ENCODE data around the gene ZNF385B. TPM values are rescaled to one million over a fixed set of nuclear protein-coding genes. Genes with fewer than 3 reads are reported as not detected.

The ZNF385B gene
- polyA plus RNA-seq, 1 donor (not counting 4 experiments of a cell fraction or from before 2014, with no cell fraction given) = 0.17 TPM

DNA sequence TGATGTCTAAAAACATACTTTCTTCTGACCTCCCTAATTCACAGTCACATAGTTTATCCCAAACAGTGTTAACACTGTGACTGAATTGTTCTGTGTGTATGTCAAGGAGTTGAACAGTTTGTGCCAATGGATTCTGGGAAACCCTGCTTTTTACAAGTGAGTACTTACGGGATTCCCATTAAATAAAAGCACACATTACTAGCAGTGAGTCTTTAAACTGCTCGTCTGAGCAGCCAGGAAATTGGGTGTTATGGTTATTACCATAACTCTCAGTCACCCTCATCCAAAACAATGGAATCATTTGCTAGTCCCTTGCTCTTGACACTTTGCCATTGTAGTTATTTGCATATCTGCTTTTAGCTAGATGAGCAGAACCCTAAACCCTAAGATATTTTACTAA lies 209.1 kb downstream of the ZNF385B start:
- TF ChIP-seq, protein P1, sequence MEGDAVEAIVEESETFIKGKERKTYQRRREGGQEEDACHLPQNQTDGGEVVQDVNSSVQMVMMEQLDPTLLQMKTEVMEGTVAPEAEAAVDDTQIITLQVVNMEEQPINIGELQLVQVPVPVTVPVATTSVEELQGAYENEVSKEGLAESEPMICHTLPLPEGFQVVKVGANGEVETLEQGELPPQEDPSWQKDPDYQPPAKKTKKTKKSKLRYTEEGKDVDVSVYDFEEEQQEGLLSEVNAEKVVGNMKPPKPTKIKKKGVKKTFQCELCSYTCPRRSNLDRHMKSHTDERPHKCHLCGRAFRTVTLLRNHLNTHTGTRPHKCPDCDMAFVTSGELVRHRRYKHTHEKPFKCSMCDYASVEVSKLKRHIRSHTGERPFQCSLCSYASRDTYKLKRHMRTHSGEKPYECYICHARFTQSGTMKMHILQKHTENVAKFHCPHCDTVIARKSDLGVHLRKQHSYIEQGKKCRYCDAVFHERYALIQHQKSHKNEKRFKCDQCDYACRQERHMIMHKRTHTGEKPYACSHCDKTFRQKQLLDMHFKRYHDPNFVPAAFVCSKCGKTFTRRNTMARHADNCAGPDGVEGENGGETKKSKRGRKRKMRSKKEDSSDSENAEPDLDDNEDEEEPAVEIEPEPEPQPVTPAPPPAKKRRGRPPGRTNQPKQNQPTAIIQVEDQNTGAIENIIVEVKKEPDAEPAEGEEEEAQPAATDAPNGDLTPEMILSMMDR (optimal IDR thresholded peaks at IDR 0.05 in 1 of 3, IDR thresholded peaks at IDR 0.05 in 1 of 3, conservative IDR thresholded peaks at IDR 0.05 in 1 of 3; ENCODE audit: extremely low read depth in 1 of 3, insufficient read depth in 2 of 3, low read length in 3 of 3) = no peak
- TF ChIP-seq EZH2 (IDR thresholded peaks at IDR 0.05; ENCODE audit: low read length) = no peak
- H2AFZ ChIP-seq (ENCODE audit: control insufficient read depth, low read length) = no peak overlapping the region
- DNase-seq (ENCODE audit: low read depth, low spot score) = no peak
- dilution Hi-C loops (cut with MboI; ENCODE audit: extremely low pct_ligation_motif_present, low sequenced_read_pairs) = no loop called here
- H3K9me3 ChIP-seq (ENCODE audit: control insufficient read depth, low read depth, low read length) = no peaks in the 10 kb centered on the region
- no peak overlapping the region for H3K4me2 ChIP-seq (ENCODE audit: control insufficient read depth, extremely low read depth, insufficient read depth, low read depth, low read length)
- no peak overlapping the region for H3K4me3 ChIP-seq (ENCODE audit: control insufficient read depth in 2 of 3, extremely low read depth in 1 of 3, insufficient read depth in 2 of 3, low read depth in 1 of 3, low read length in 3 of 3)
- no peaks in the 10 kb centered on the region for H3K36me3 ChIP-seq (ENCODE audit: control insufficient read depth in 2 of 2, extremely low read depth in 1 of 2, insufficient read depth in 2 of 2, low read length in 2 of 2)
- no peak overlapping the region for H3K27ac ChIP-seq (ENCODE audit: control insufficient read depth, insufficient read depth, low read length)
- no peak for FAIRE-seq
- no peaks in the 10 kb centered on the region for H3K9me1 ChIP-seq (ENCODE audit: control insufficient read depth, extremely low read depth, insufficient read depth, low read length)
- no peaks in the 10 kb centered on the region for H3K27me3 ChIP-seq (ENCODE audit: control insufficient read depth, extremely low read depth, insufficient read depth, low read length)
- no peaks in the 10 kb centered on the region for H3K4me1 ChIP-seq (ENCODE audit: control insufficient read depth, extremely low read depth, insufficient read depth, low read length)
- H4K20me1 ChIP-seq (ENCODE audit: control insufficient read depth, extremely low read depth, insufficient read depth, low read length) = no peaks in the 10 kb centered on the region
- H3K9ac ChIP-seq (ENCODE audit: control insufficient read depth, extremely low read depth, insufficient read depth, low read length) = no peak overlapping the region
- no peaks in the 10 kb centered on the region for H3K79me2 ChIP-seq (ENCODE audit: control insufficient read depth, insufficient read depth, low read length)

DNA sequence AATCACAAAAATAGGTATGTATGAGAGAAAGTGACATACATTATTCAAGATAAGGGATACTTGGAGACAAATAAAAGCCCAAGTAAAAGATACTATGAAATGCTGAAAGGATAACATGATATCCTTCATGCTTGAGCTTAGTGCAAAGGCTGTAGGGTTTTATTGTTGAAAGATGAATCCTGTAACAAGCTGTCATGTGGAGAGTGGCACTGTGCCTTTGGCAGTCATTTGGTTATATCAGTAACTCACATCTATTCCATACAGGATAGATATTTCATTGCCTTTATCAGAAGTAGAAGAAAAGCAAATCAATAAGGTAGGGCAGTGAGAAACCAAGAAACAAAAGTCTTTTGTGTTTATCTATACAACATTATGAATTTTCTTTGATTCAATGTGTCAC lies 211.0 kb downstream of the ZNF385B start:
- no peaks in the 10 kb centered on the region for H3K9me3 ChIP-seq (ENCODE audit: control insufficient read depth, low read depth, low read length)

More for the DNA sequence above, 211.0 kb downstream of the ZNF385B start:
- FAIRE-seq = no peak
- H3K27ac ChIP-seq (ENCODE audit: control insufficient read depth, insufficient read depth, low read length) = no peak overlapping the region
- H3K9me1 ChIP-seq (ENCODE audit: control insufficient read depth, extremely low read depth, insufficient read depth, low read length) = no peaks in the 10 kb centered on the region
- dilution Hi-C loops (cut with MboI; ENCODE audit: extremely low pct_ligation_motif_present, low sequenced_read_pairs) = no loop called here
- H2AFZ ChIP-seq (ENCODE audit: control insufficient read depth, low read length) = no peak overlapping the region
- no peak for DNase-seq (ENCODE audit: low read depth, low spot score)
- no peaks in the 10 kb centered on the region for H3K27me3 ChIP-seq (ENCODE audit: control insufficient read depth, extremely low read depth, insufficient read depth, low read length)
- H3K79me2 ChIP-seq (ENCODE audit: control insufficient read depth, insufficient read depth, low read length) = no peaks in the 10 kb centered on the region
- no peaks in the 10 kb centered on the region for H3K4me1 ChIP-seq (ENCODE audit: control insufficient read depth, extremely low read depth, insufficient read depth, low read length)
- no peak overlapping the region for H3K9ac ChIP-seq (ENCODE audit: control insufficient read depth, extremely low read depth, insufficient read depth, low read length)
- no peaks in the 10 kb centered on the region for H4K20me1 ChIP-seq (ENCODE audit: control insufficient read depth, extremely low read depth, insufficient read depth, low read length)
- TF ChIP-seq, protein P1 (optimal IDR thresholded peaks at IDR 0.05 in 1 of 3, IDR thresholded peaks at IDR 0.05 in 1 of 3, conservative IDR thresholded peaks at IDR 0.05 in 1 of 3; ENCODE audit: extremely low read depth in 1 of 3, insufficient read depth in 2 of 3, low read length in 3 of 3) = no peak
- TF ChIP-seq EZH2 (IDR thresholded peaks at IDR 0.05; ENCODE audit: low read length) = no peak
- H3K36me3 ChIP-seq (ENCODE audit: control insufficient read depth in 2 of 2, extremely low read depth in 1 of 2, insufficient read depth in 2 of 2, low read length in 2 of 2) = no peaks in the 10 kb centered on the region
- no peak overlapping the region for H3K4me3 ChIP-seq (ENCODE audit: control insufficient read depth in 2 of 3, extremely low read depth in 1 of 3, insufficient read depth in 2 of 3, low read depth in 1 of 3, low read length in 3 of 3)
- no peak overlapping the region for H3K4me2 ChIP-seq (ENCODE audit: control insufficient read depth, extremely low read depth, insufficient read depth, low read depth, low read length)
